Lower lobe of right lung (tissue), 2 donors: ENCODE measurements around the gene IQGAP2. TPM values are rescaled to one million over a fixed set of nuclear protein-coding genes. Genes with fewer than 3 reads are reported as not detected.

Source experiments
- ATAC-seq, 2 donors: fragments of 200-7000 bp; cut with Tn5 transposase; one replicate each; pipeline ENCODE4 v1.9.1; 2020 to 2022; ENCODE audit warnings: mild to moderate bottlenecking in 2 of 2, moderate library complexity in 2 of 2
- DNase-seq: peaks from one replicate; pipeline ENCODE4 v3.0.0-alpha.2; 2020
- H3K27ac ChIP-seq: fragments of 200-600 bp; one replicate; pipeline ENCODE4 v1.8.0; 2022
- H3K27me3 ChIP-seq: fragments of 200-600 bp; one replicate; pipeline ENCODE4 v1.8.0; 2022; ENCODE audit warnings: low read depth
- H3K36me3 ChIP-seq: fragments of 200-600 bp; one replicate; pipeline ENCODE4 v1.8.0; 2022; ENCODE audit warnings: mild to moderate bottlenecking
- H3K4me1 ChIP-seq: fragments of 200-600 bp; one replicate; pipeline ENCODE4 v1.8.0; 2022
- H3K4me3 ChIP-seq: fragments of 200-600 bp; one replicate; pipeline ENCODE4 v1.8.0; 2022; ENCODE audit warnings: mild to moderate bottlenecking
- H3K9me3 ChIP-seq: fragments of 200-600 bp; one replicate; pipeline ENCODE4 v1.8.0; 2022
- CTCF ChIP-seq: fragments of 200-600 bp; IDR thresholded peaks from one replicate; pipeline ENCODE4 v1.8.0; 2022; ENCODE audit warnings: antibody characterized with exemption, mild to moderate bottlenecking
- intact Hi-C: fragments of 100-400 bp; cut with DNase I; formaldehyde crosslinking; loops from one replicate; pipeline ENCODE4 v1.11.0; 2022
- total RNA-seq: library from RNA; stranded (reverse); fragmentation: NEBNext Ultra II Directional; extraction: Animal tissue kit (Norgen Biotek cat#: 25700); gene quantifications from one replicate; pipeline ENCODE4 v1.2.1, GENCODE V29; 2021
- donor health status: DM: no; HTN: yes; CAD: no; lungs with severe emphysema.

The IQGAP2 gene
- total RNA-seq, 1 donor from 2014 or later = 42.0 TPM

GRCh38 chr5:76445830-76446229 lies 42.7 kb downstream of the IQGAP2 start:
- Histone ChIP-seq H3K4me3 (no peak overlapping the region), H3K4me1 (peaks cover 18% of the 10 kb centered on the region), H3K27ac (no peak overlapping the region), H3K27me3 (no peaks in the 10 kb centered on the region), H3K9me3 (no peaks in the 10 kb centered on the region), H3K36me3 (no peaks in the 10 kb centered on the region)
- DNase-seq = no peak
- no peak for ATAC-seq
- no peak for TF ChIP-seq CTCF
- intact Hi-C loops = no loop called here

GRCh38 chr5:76446776-76447175 lies 43.7 kb downstream of the IQGAP2 start:
- Histone ChIP-seq H3K27ac (no peak overlapping the region), H3K4me3 (no peak overlapping the region), H3K4me1 (peaks cover 26% of the 10 kb centered on the region), H3K36me3 (no peaks in the 10 kb centered on the region), H3K9me3 (no peaks in the 10 kb centered on the region), H3K27me3 (no peaks in the 10 kb centered on the region)
- TF ChIP-seq CTCF = no peak
- no peak for ATAC-seq
- DNase-seq = no peak
- intact Hi-C loops = no loop called here

GRCh38 chr5:76449606-76450005 lies 46.5 kb downstream of the IQGAP2 start:
- no peak for DNase-seq
- H3K4me1 ChIP-seq = peaks cover 26% of the 10 kb centered on the region
- intact Hi-C loops = no loop called here

GRCh38 chr5:76450054-76450453 lies 47.0 kb downstream of the IQGAP2 start:
- peaks cover 26% of the 10 kb centered on the region for H3K4me1 ChIP-seq
- H3K27me3 ChIP-seq = no peaks in the 10 kb centered on the region
- intact Hi-C loops = no loop called here
- H3K36me3 ChIP-seq = no peaks in the 10 kb centered on the region
- H3K4me3 ChIP-seq = no peak overlapping the region
- no peak for ATAC-seq
- no peak for DNase-seq
- no peaks in the 10 kb centered on the region for H3K9me3 ChIP-seq
- no peak overlapping the region for H3K27ac ChIP-seq
- no peak for TF ChIP-seq CTCF

More at GRCh38 chr5:76449606-76450005, 46.5 kb downstream of the IQGAP2 start:
- no peaks in the 10 kb centered on the region for H3K36me3 ChIP-seq
- H3K27ac ChIP-seq = no peak overlapping the region
- H3K4me3 ChIP-seq = no peak overlapping the region
- no peak for ATAC-seq
- no peaks in the 10 kb centered on the region for H3K27me3 ChIP-seq
- H3K9me3 ChIP-seq = no peaks in the 10 kb centered on the region
- TF ChIP-seq CTCF = no peak

GRCh38 chr5:76451031-76451701 lies 48.1 kb downstream of the IQGAP2 start:
- no peak for DNase-seq
- Histone ChIP-seq H3K4me1 (peaks cover 26% of the 10 kb centered on the region), H3K4me3 (no peak overlapping the region), H3K27ac (no peak overlapping the region), H3K36me3 (no peaks in the 10 kb centered on the region), H3K27me3 (no peaks in the 10 kb centered on the region), H3K9me3 (no peaks in the 10 kb centered on the region)
- intact Hi-C loops = no loop called here
- no peak for TF ChIP-seq CTCF
- no peak for ATAC-seq
